OCI-LY7 (cell line): ENCODE results near the gene SPP2. TPM values are rescaled to one million over a fixed set of nuclear protein-coding genes. Genes with fewer than 3 reads are reported as not detected.

Experiments
- Bru-seq: library from RNA; stranded (reverse); fragments of 400-500 nt; gene quantifications from one replicate; lab custom pipeline; 2021; lab: Mats Ljungman, UMichigan
- BruChase-seq, 2 experiments: library from RNA; stranded (reverse); fragments of 400-500 nt; gene quantifications; one replicate each; lab custom pipeline; 2021; lab: Mats Ljungman, UMichigan
- BruUV-seq: library from RNA; stranded (reverse); fragments of 400-500 nt; replicated peaks from 2 replicates; lab custom pipeline; 2021; lab: Mats Ljungman, UMichigan
- CTCF ChIA-PET: fragments of 300-600 bp; sonication (Branson Sonifier 250); formaldehyde crosslinking; loops from one replicate; lab custom pipeline; 2022; ENCODE audit warnings: antibody characterized with exemption; ENCODE audit not compliant: unreplicated experiment; lab: Charles Lee
- POLR2A ChIA-PET: fragments of 300-600 bp; sonication (Branson Sonifier 250); formaldehyde crosslinking; loops from one replicate; lab custom pipeline; 2022; ENCODE audit warnings: antibody characterized with exemption; lab: Charles Lee
- DNase-seq: peaks from one replicate; pipeline ENCODE4 v3.0.0-alpha.2; 2015; ENCODE audit warnings: low spot score
- H2AFZ ChIP-seq: fragments of 200-600 bp; sonication (generic), shearing (Covaris generic); 2 replicates; pipeline ENCODE4 v1.6.1; 2014; ENCODE audit warnings: mild to moderate bottlenecking, antibody characterized with exemption, low read length, moderate library complexity
- H3K27ac ChIP-seq: fragments of 200-600 bp; sonication (generic); 2 replicates; pipeline ENCODE4 v1.5.1; 2014; ENCODE audit warnings: mixed run types, low read depth, mild to moderate bottlenecking, moderate library complexity, low read length, inconsistent platforms; ENCODE audit not compliant: poor library complexity, severe bottlenecking
- H3K36me3 ChIP-seq: fragments of 200-600 bp; sonication (generic); 2 replicates; pipeline ENCODE4 v1.6.1; 2014; ENCODE audit warnings: mild to moderate bottlenecking, antibody characterized with exemption, low read length, moderate library complexity, mixed read lengths; ENCODE audit not compliant: insufficient read depth
- H3K4me1 ChIP-seq: fragments of 200-600 bp; sonication (generic); 2 replicates; pipeline ENCODE4 v1.5.1; 2014; ENCODE audit warnings: mild to moderate bottlenecking, low read length; ENCODE audit not compliant: insufficient read depth, poor library complexity, severe bottlenecking
- H3K4me2 ChIP-seq: fragments of 200-600 bp; sonication (generic); 2 replicates; pipeline ENCODE4 v1.6.1; 2014; ENCODE audit warnings: mild to moderate bottlenecking, low read length
- H3K4me3 ChIP-seq: fragments of 200-600 bp; sonication (generic); 2 replicates; pipeline ENCODE4 v1.5.1; 2014; ENCODE audit warnings: mild to moderate bottlenecking, low read depth, low read length; ENCODE audit not compliant: poor library complexity, severe bottlenecking
- H3K79me2 ChIP-seq: fragments of 200-600 bp; sonication (generic); 2 replicates; pipeline ENCODE4 v1.6.1; 2016; ENCODE audit warnings: low read depth, mild to moderate bottlenecking, low read length, moderate library complexity, mixed read lengths; ENCODE audit not compliant: insufficient read depth
- H3K9me2 ChIP-seq: fragments of 200-600 bp; sonication (generic); 2 replicates; pipeline ENCODE4 v1.6.1; 2016; ENCODE audit warnings: mild to moderate bottlenecking, low read length, mixed read lengths; ENCODE audit not compliant: insufficient read depth
- H3K9me3 ChIP-seq: fragments of 200-600 bp; sonication (generic); 2 replicates; pipeline ENCODE4 v1.6.1; 2014; ENCODE audit warnings: mild to moderate bottlenecking, mixed run types, low read length, mixed read lengths
- H4K20me1 ChIP-seq: fragments of 200-600 bp; sonication (generic); 2 replicates; pipeline ENCODE4 v1.6.1; 2014; ENCODE audit warnings: mild to moderate bottlenecking, antibody characterized with exemption, low read length, moderate library complexity, mixed read lengths; ENCODE audit not compliant: insufficient read depth
- EZH2phosphoT487 ChIP-seq: fragments of 200-600 bp; sonication (generic); IDR thresholded peaks from 2 replicates; pipeline ENCODE4 v1.6.1; 2018; ENCODE audit warnings: low read depth, borderline replicate concordance, mild to moderate bottlenecking, mixed run types, antibody characterized with exemption, low read length, moderate library complexity, mixed read lengths
- intact Hi-C: fragments of 100-400 bp; cut with micrococcal nuclease; formaldehyde crosslinking; loops from one replicate; pipeline ENCODE4 v1.10.0; 2022; ENCODE audit not compliant: unreplicated experiment
- long read RNA-seq: library from polyadenylated mRNA; stranded (forward); transcript quantifications from one replicate; pipeline ENCODE4 v2.0.0, GENCODE V29; 2022
- total RNA-seq, 2 experiments: library from RNA; depleted of rRNA in 1 of 2; stranded (reverse); fragments of >200 nt in 1 of 2; shearing (Covaris generic) in 1 of 2; gene quantifications; 2 replicates each; pipeline ENCODE4 v1.2.3, GENCODE V29; 2014 to 2022
- TF ChIP-seq, protein P1 (sequence below): fragments of 200-600 bp; sonication (generic); conservative IDR thresholded peaks from 2 replicates; pipeline ENCODE4 v1.5.1; 2014; ENCODE audit warnings: mild to moderate bottlenecking, antibody characterized with exemption, low read length, moderate library complexity, mixed read lengths

Gene SPP2, protein sequence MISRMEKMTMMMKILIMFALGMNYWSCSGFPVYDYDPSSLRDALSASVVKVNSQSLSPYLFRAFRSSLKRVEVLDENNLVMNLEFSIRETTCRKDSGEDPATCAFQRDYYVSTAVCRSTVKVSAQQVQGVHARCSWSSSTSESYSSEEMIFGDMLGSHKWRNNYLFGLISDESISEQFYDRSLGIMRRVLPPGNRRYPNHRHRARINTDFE
- total RNA-seq (2014; rRNA removed; shearing (Covaris generic)) (not detected in 2 replicates), total RNA-seq (2022) (not detected in 2 replicates), Bru-seq, nascent RNA (not detected), BruChase-seq, experiment 1, labeled RNA remaining after a 6-hour chase (not detected), BruChase-seq, experiment 2, labeled RNA remaining after a 2-hour chase (not detected)
- long read RNA-seq, result 0 reads

- H3K9me2 ChIP-seq, result no peaks in the 10 kb centered on the region; the same call in 1 of the 2 replicates
- intact Hi-C loops, result no loop called here
- H3K9me3 ChIP-seq, result no peaks in the 10 kb centered on the region
- POLR2A ChIA-PET, result no interaction called here
- no peaks in the 10 kb centered on the region for H4K20me1 ChIP-seq
- no peak within 1 kb of the TSS for H2AFZ ChIP-seq
- H3K36me3 ChIP-seq, result no peaks in the 10 kb centered on the region
- CTCF ChIA-PET, result no interaction called here
- H3K79me2 ChIP-seq, result no peaks in the 10 kb centered on the region
- H3K27ac ChIP-seq, result no peak within 1 kb of the TSS
- TF ChIP-seq, protein P1, sequence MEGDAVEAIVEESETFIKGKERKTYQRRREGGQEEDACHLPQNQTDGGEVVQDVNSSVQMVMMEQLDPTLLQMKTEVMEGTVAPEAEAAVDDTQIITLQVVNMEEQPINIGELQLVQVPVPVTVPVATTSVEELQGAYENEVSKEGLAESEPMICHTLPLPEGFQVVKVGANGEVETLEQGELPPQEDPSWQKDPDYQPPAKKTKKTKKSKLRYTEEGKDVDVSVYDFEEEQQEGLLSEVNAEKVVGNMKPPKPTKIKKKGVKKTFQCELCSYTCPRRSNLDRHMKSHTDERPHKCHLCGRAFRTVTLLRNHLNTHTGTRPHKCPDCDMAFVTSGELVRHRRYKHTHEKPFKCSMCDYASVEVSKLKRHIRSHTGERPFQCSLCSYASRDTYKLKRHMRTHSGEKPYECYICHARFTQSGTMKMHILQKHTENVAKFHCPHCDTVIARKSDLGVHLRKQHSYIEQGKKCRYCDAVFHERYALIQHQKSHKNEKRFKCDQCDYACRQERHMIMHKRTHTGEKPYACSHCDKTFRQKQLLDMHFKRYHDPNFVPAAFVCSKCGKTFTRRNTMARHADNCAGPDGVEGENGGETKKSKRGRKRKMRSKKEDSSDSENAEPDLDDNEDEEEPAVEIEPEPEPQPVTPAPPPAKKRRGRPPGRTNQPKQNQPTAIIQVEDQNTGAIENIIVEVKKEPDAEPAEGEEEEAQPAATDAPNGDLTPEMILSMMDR, result no peak
- TF ChIP-seq EZH2phosphoT487, result no peak
- no peaks in the 10 kb centered on the region for H3K4me1 ChIP-seq
- H3K4me3 ChIP-seq, result no peak within 1 kb of the TSS
- H3K4me2 ChIP-seq, result no peak within 1 kb of the TSS
- no peak for DNase-seq
- no TSS peak for BruUV-seq
These were observed at the start of gene SPP2 for GRCh38 chr2:234050455-234051135. TSS of gene SPP2 (plus strand) at chr2:234050702. CDS start at chr2:234050787, 85 bp downstream.

DNA sequence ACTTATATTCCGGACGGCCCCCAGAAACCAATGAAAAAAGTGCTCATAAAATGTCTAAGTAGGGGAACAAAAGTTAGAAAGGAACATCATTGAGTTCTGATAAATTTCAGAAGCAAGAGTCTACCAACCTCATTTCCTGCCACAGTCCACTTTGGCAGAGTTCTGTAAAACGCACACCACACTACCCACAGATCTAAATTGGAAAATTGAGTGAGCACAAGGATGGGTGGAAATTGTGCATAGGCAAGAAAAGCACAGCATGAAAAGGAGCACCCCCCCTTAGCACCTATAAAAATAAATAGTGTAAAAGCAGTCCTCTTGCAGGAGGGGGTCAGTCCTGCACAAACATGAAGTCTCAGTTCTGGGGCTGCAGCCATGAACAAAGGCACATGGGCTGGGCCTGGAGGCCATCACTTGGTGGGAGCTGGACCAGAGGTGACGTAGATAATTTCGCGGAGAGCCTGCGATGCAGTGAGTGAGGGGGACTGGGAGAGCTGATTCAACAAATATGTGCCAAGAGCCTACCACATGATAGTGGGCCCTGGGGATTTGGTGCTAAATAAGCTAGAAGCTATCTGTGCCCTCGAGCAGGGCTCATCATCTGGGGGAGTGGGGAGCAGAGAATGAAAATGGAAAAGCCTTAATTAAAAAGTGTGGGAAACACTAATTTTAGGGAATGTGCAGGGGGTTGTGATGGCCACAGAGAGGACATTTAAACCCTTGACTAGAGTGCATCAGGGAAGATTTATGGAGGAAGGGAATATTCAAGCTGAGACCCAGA, 48.9 kb upstream of the SPP2 start:
- BruUV-seq, result no TSS peak
- DNase-seq, result no peak
- no peaks in the 10 kb centered on the region for H3K9me3 ChIP-seq
- no peak overlapping the region for H2AFZ ChIP-seq
- no peaks in the 10 kb centered on the region for H3K79me2 ChIP-seq
- H4K20me1 ChIP-seq, result no peaks in the 10 kb centered on the region
- H3K4me2 ChIP-seq, result no peak overlapping the region
- H3K27ac ChIP-seq, result no peak overlapping the region
- no peaks in the 10 kb centered on the region for H3K36me3 ChIP-seq
- CTCF ChIA-PET, result no interaction called here
- POLR2A ChIA-PET, result no interaction called here
- H3K4me1 ChIP-seq, result no peaks in the 10 kb centered on the region
- no peak overlapping the region for H3K4me3 ChIP-seq
- no peaks in the 10 kb centered on the region for H3K9me2 ChIP-seq
- TF ChIP-seq, protein P1, result no peak
- TF ChIP-seq EZH2phosphoT487, result no peak
- intact Hi-C loops, result no loop called here
